ENCODE results near the gene MCCC1.

DNA sequence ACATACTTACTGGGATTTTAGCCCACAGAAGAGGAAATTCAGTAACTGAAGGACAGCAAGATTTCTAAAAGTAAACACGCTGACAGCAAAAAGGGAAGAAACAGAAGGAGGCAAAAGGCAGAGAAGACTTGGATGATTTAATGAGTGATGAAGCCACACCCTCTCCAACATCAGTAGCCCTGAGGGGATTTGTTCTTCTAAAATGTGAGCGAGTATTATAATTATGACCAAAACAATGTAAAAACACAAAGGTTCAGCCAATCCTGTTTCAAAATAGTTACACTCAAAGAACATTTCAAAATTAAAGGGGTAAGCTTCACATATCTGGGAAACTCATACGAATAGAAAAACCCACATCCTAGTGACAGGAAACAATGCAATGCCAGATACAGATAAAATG, 25.0 kb downstream of the MCCC1 start:
- TF ChIP-seq, protein P1, sequence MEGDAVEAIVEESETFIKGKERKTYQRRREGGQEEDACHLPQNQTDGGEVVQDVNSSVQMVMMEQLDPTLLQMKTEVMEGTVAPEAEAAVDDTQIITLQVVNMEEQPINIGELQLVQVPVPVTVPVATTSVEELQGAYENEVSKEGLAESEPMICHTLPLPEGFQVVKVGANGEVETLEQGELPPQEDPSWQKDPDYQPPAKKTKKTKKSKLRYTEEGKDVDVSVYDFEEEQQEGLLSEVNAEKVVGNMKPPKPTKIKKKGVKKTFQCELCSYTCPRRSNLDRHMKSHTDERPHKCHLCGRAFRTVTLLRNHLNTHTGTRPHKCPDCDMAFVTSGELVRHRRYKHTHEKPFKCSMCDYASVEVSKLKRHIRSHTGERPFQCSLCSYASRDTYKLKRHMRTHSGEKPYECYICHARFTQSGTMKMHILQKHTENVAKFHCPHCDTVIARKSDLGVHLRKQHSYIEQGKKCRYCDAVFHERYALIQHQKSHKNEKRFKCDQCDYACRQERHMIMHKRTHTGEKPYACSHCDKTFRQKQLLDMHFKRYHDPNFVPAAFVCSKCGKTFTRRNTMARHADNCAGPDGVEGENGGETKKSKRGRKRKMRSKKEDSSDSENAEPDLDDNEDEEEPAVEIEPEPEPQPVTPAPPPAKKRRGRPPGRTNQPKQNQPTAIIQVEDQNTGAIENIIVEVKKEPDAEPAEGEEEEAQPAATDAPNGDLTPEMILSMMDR (IDR thresholded peaks at IDR 0.05): no peak
- TF ChIP-seq POLR2A (IDR thresholded peaks at IDR 0.05): no peak
- TF ChIP-seq POLR2AphosphoS5 (IDR thresholded peaks at IDR 0.05): no peak
